Right lung (tissue), 5 donors: ENCODE results near the gene SELENOI. TPM values are rescaled to one million over a fixed set of nuclear protein-coding genes. Genes with fewer than 3 reads are reported as not detected.
A peak's percentile ranks its signal among the peaks of the same experiment; 100 is the strongest.
"Not testable (repeated sequence)": the region's sequence is repeated elsewhere in the genome, so short reads cannot be mapped to it uniquely, and the experiment has no call there.

Experiments
- DNase-seq, 2 donors: peaks; one replicate each; pipeline ENCODE4 v3.0.0-alpha.2; 2013
- polyA plus RNA-seq, 5 donors: library from polyadenylated mRNA; unstranded; fragments of 120-200 nt; gene quantifications; one replicate each; pipeline versions ENCODE4 v1.2.1 to v1.2.3, GENCODE V29; 2013; ENCODE audit warnings: inconsistent platforms in 1 of 5, low replicate concordance in 1 of 5; ENCODE audit not compliant: insufficient read length in 5 of 5, insufficient read depth in 1 of 5

The SELENOI gene
- polyA plus RNA-seq, 5 donors: 11.5 to 19.6 (median 17.3) TPM

- no peak for DNase-seq
These were observed 20.1 kb upstream of the SELENOI start for GRCh38 chr2:26325851-26326250.

- no peak for DNase-seq
These were observed 19.4 kb upstream of the SELENOI start for GRCh38 chr2:26326514-26326913.

GRCh38 chr2:26327291-26328272, 18.4 kb upstream of the SELENOI start:
- DNase-seq: no peak

- not testable (repeated sequence) for DNase-seq
These were observed 16.9 kb upstream of the SELENOI start for GRCh38 chr2:26329083-26329482.

GRCh38 chr2:26330114-26330549, 15.8 kb upstream of the SELENOI start:
- DNase-seq: peak; percentile 54 to 68

- DNase-seq: no peak
These were observed 15.3 kb upstream of the SELENOI start for GRCh38 chr2:26330604-26331003.

- not testable (repeated sequence) for DNase-seq
These were observed 14.6 kb upstream of the SELENOI start for GRCh38 chr2:26331321-26331720.

- no peak for DNase-seq
These were observed 12.7 kb upstream of the SELENOI start for GRCh38 chr2:26333293-26333692.

- peak; percentile 51 to 57 for DNase-seq
These were observed 10.7 kb upstream of the SELENOI start for GRCh38 chr2:26335231-26335630.

- DNase-seq: no peak
These were observed 9.2 kb upstream of the SELENOI start for GRCh38 chr2:26336719-26337118.

GRCh38 chr2:26337298-26337697, 8.6 kb upstream of the SELENOI start:
- DNase-seq: no peak

GRCh38 chr2:26340831-26341230, 5.1 kb upstream of the SELENOI start:
- no peak for DNase-seq

GRCh38 chr2:26344581-26345282, 1.2 kb upstream of the SELENOI start:
- DNase-seq: no peak

- DNase-seq: no peak
These were observed 729 bp upstream of the SELENOI start for GRCh38 chr2:26345283-26345544.

- peak; percentile 52 to 53 for DNase-seq
These were observed 611 bp downstream of the SELENOI start, which contains the start of gene ADGRF3 for GRCh38 chr2:26346454-26347053. Gene ADGRF3, minus strand, starts transcription at chr2:26346789. Its CDS starts 555 bp downstream, at chr2:26346234.

- no peak for DNase-seq
These were observed 1.4 kb downstream of the SELENOI start for GRCh38 chr2:26347286-26347865.

- no peak for DNase-seq
These were observed 3.7 kb downstream of the SELENOI start for GRCh38 chr2:26349690-26350089.

- DNase-seq: no peak
These were observed 5.6 kb downstream of the SELENOI start for GRCh38 chr2:26351375-26352090.

GRCh38 chr2:26352892-26353291, 6.9 kb downstream of the SELENOI start:
- DNase-seq: no peak

- DNase-seq: not testable (repeated sequence)
These were observed 8.5 kb downstream of the SELENOI start for GRCh38 chr2:26354469-26354868.
